Esophagus (tissue), 2 donors: ENCODE data around the gene TAF1D. TPM values are rescaled to one million over a fixed set of nuclear protein-coding genes. Genes with fewer than 3 reads are reported as not detected.

Source experiments
- H3K27ac ChIP-seq, 2 donors: one replicate each; pipeline ENCODE4 v1.5.1; 2013; ENCODE audit warnings: low read depth in 2 of 2, mild to moderate bottlenecking in 2 of 2, inconsistent platforms in 1 of 2, low read length in 1 of 2, moderate library complexity in 1 of 2
- H3K27me3 ChIP-seq, 2 donors: one replicate each; pipeline ENCODE4 v1.6.1; 2013; ENCODE audit warnings: low read length in 2 of 2, control low read depth in 1 of 2, mild to moderate bottlenecking in 1 of 2; ENCODE audit not compliant: insufficient read depth in 2 of 2, control insufficient read depth in 1 of 2
- H3K36me3 ChIP-seq, 2 donors: one replicate each; pipeline ENCODE4 v1.6.1; 2013; ENCODE audit warnings: low read length in 1 of 2; ENCODE audit not compliant: control insufficient read depth in 2 of 2, insufficient read depth in 2 of 2
- H3K4me1 ChIP-seq, 2 donors: one replicate each; pipeline ENCODE4 v1.6.1; 2013; ENCODE audit warnings: low read length in 1 of 2; ENCODE audit not compliant: control insufficient read depth in 2 of 2, insufficient read depth in 2 of 2
- H3K4me3 ChIP-seq, 2 donors: one replicate each; pipeline ENCODE4 v1.5.1; 2013; ENCODE audit warnings: low read length in 2 of 2, mild to moderate bottlenecking in 2 of 2, low read depth in 1 of 2, moderate library complexity in 1 of 2
- H3K9me3 ChIP-seq, 2 donors: one replicate each; pipeline ENCODE4 v1.6.1; 2013; ENCODE audit warnings: mild to moderate bottlenecking in 2 of 2, low read depth in 1 of 2, low read length in 1 of 2, moderate library complexity in 1 of 2; ENCODE audit not compliant: control insufficient read depth in 2 of 2, insufficient read depth in 1 of 2
- WGBS, 2 donors: extraction: QIAGEN DNeasy Blood & Tissue Kit; methylation state at CpG; one replicate each; pipeline ENCODE4 v1.1.7; 2013; 5-methylcytosine and 5-hydroxymethylcytosine counted together
- polyA plus RNA-seq, 2 donors: library from polyadenylated mRNA; stranded (reverse); fragments of 200-250 nt; gene quantifications; one replicate each; pipeline ENCODE4 v1.2.3, GENCODE V29; 2013
- donor health status: healthy with polysubstance abuse.
- donor health status: Bipolar disorder and iron deficiency.

TAF1D gene
- polyA plus RNA-seq, 2 donors, result 70.2 to 156 TPM

DNA sequence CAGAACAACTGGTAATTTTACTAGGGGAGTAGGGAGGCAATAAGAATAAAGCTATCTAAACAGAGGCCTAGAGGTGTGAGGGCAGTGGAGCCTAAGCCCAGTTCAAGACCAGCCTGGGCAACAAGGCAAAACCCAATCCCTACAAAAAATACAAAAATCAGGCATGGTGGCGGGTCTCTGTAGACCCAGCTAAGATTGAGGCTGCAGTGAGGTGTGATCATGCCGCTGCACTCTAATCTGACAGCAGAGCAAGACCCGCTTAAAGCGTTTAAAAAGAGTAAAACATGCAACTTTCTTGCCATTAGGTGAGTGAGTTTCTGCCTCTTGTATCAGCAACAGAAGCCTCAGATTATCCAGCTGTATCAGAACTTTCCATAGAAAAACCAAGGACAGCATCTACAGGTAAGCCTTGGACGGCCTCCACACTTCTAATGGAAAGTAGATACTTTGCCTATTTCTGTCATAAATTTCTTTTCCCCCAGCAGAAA, 12.1 kb downstream of the TAF1D start:
- Histone ChIP-seq H3K9me3 (no peaks in the 10 kb centered on the region), H3K4me3 (no peak overlapping the region), H3K27me3 (no peaks in the 10 kb centered on the region), H3K36me3 (peaks cover 2 to 6% of the 10 kb centered on the region in 2 donors), H3K27ac (no peak overlapping the region), H3K4me1 (no peaks in the 10 kb centered on the region)
- 93 to 94% methylated on average over 5 of the region's 5 CpGs for WGBS, 2 donors

GRCh38 chr11:93728792-93729128, 12.5 kb downstream of the TAF1D start:
- H3K4me1 ChIP-seq, result no peaks in the 10 kb centered on the region
- 94% methylated on average over 2 of the region's 2 CpGs for WGBS, 2 donors
- no peak overlapping the region for H3K27ac ChIP-seq
- H3K9me3 ChIP-seq, result no peaks in the 10 kb centered on the region
- peaks cover 2 to 6% of the 10 kb centered on the region in 2 donors for H3K36me3 ChIP-seq
- H3K4me3 ChIP-seq, result no peak overlapping the region
- H3K27me3 ChIP-seq, result no peaks in the 10 kb centered on the region

DNA sequence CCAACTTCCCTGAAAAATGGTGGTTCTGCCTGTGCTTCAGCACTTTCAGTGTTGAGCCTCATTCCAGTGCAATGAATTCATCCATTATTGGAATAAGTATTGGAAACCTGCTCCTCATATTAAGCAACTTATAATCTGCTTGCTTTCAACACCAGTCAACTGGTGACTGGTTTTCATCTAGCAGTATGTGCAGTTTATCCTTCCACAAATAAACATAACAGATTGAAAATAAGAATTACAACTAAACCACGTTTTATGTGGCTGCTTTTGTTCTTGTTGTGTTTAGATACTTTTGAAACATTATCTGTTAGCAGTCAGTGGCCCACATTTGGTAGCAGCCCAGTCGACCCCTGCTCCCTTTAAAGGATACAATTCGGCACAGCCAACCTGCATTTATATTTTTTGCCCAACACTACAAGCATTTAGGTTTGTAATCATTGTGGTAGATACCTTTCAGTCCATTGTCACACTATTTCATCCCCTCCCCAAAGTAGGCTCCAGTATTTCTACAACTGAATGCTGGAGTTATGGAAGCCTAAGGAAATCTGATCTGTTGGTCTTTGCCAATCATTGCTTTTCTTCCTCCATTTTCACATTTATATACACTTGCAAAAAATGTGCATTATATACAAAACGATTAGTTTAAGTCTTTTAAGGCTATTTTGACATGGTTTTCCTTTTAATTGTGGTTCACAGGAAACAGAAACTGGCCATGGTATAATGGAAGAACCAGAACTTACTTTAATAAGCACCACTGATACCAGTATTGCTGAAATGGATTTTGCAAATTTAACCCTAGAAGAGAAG, 13.1 kb downstream of the TAF1D start:
- no peak overlapping the region for H3K27ac ChIP-seq
- H3K36me3 ChIP-seq, result peaks cover 0 to 3% of the 10 kb centered on the region in 2 donors
- no peak overlapping the region for H3K4me3 ChIP-seq
- H3K9me3 ChIP-seq, result no peaks in the 10 kb centered on the region
- H3K27me3 ChIP-seq, result no peaks in the 10 kb centered on the region
- WGBS, 2 donors, result 47 to 50% methylated on average over 4 of the region's 4 CpGs
- no peaks in the 10 kb centered on the region for H3K4me1 ChIP-seq

DNA sequence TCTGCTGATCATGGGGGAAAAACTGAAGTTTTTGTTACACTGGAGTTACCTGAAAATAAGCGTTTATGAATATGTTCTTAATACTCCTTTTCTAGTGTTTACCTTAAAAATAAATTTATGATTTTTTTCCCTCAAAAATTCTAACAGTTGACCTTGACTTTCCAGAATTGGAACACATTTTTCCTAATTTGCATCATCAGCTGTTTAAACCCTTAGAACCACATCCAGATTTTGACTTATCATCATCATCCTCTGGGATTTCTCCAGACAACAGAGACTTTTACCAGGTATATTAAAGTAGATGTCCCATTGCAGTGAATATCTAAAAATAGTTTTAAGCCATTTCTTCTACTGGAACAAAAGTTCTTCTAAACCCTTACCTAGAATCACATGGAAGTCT, 17.2 kb downstream of the TAF1D start:
- H3K36me3 ChIP-seq, result peaks cover 2% of the 10 kb centered on the region in 2 donors
- H3K4me1 ChIP-seq, result no peaks in the 10 kb centered on the region
- no peak overlapping the region for H3K27ac ChIP-seq
- no peaks in the 10 kb centered on the region for H3K27me3 ChIP-seq
- H3K4me3 ChIP-seq, result no peak overlapping the region
- no peaks in the 10 kb centered on the region for H3K9me3 ChIP-seq
- 96 to 99% methylated on average over 1 of the region's 1 CpG for WGBS, 2 donors

DNA sequence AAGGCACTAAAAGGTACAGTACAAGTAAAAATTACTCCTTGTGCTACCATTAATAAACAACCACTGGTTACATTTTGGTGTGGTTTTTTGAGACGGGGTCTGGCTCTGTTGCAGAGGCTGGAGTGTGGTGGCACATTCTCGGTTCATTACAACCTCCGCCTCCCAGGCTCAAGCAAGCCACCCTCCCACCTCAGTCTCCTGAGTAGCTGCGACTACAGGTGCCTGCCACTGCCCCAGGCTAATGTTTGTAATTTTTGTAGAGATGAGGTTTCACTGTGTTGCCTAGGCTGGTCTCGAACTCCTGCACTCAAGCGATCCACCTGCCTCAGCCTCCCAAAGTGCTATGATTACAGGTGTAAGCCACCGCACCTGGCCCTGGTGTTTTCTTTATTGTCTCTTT, 20.8 kb downstream of the TAF1D start:
- 95 to 100% methylated on average over 7 of the region's 7 CpGs for WGBS, 2 donors

GRCh38 chr11:93719310-93719709, 22.0 kb downstream of the TAF1D start:
- WGBS, 2 donors, result 88 to 97% methylated on average over 4 of the region's 4 CpGs
- Histone ChIP-seq H3K36me3 (peaks cover 11 to 14% of the 10 kb centered on the region in 2 donors), H3K27me3 (no peaks in the 10 kb centered on the region), H3K4me1 (no peaks in the 10 kb centered on the region), H3K4me3 (no peak overlapping the region), H3K27ac (no peak overlapping the region), H3K9me3 (peaks cover 0 to 2% of the 10 kb centered on the region in 2 donors)

More for the DNA sequence above, 20.8 kb downstream of the TAF1D start:
- peaks cover 7 to 8% of the 10 kb centered on the region in 2 donors for H3K36me3 ChIP-seq
- H3K9me3 ChIP-seq, result peaks cover 0 to 1% of the 10 kb centered on the region in 2 donors
- H3K4me3 ChIP-seq, result no peak overlapping the region
- H3K27ac ChIP-seq, result no peak overlapping the region
- H3K27me3 ChIP-seq, result no peaks in the 10 kb centered on the region
- no peaks in the 10 kb centered on the region for H3K4me1 ChIP-seq

GRCh38 chr11:93718057-93718563, 23.2 kb downstream of the TAF1D start:
- H3K9me3 ChIP-seq, result peaks cover 0 to 2% of the 10 kb centered on the region in 2 donors
- H3K27me3 ChIP-seq, result no peaks in the 10 kb centered on the region
- H3K4me3 ChIP-seq, result no peak overlapping the region
- H3K27ac ChIP-seq, result no peak overlapping the region
- H3K36me3 ChIP-seq, result peaks cover 10 to 16% of the 10 kb centered on the region in 2 donors
- WGBS, 2 donors, result 82 to 88% methylated on average over 4 of the region's 4 CpGs
- no peaks in the 10 kb centered on the region for H3K4me1 ChIP-seq

DNA sequence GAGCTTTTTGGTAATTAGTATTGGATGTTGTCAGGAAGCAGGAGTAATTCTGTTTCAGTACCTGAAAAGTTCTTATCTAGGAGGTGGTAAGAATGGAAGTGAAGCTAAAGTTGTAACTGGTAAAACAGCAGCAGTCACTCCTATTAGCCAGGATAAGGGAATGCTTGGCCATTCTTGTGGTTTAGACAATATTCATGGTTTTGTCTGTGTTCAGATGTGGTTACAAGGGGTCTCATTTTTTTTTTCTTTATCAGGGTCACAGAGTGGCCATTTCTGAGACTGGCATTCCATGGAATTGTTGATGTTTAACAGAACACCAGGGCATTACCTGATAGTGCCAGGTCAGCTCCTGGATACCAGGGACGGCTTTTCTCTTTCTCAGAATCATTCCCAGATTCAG, 23.8 kb downstream of the TAF1D start:
- Histone ChIP-seq H3K4me1 (no peaks in the 10 kb centered on the region), H3K27me3 (no peaks in the 10 kb centered on the region), H3K9me3 (peaks cover 0 to 2% of the 10 kb centered on the region in 2 donors), H3K27ac (no peak overlapping the region), H3K36me3 (peaks cover 10 to 16% of the 10 kb centered on the region in 2 donors), H3K4me3 (no peak overlapping the region)
- 95 to 100% methylated on average over 1 of the region's 1 CpG for WGBS, 2 donors

GRCh38 chr11:93715797-93716396, 25.4 kb downstream of the TAF1D start:
- peaks cover 0 to 2% of the 10 kb centered on the region in 2 donors for H3K9me3 ChIP-seq
- no peak overlapping the region for H3K27ac ChIP-seq
- peaks cover 10 to 13% of the 10 kb centered on the region in 2 donors for H3K36me3 ChIP-seq
- no peak overlapping the region for H3K4me3 ChIP-seq
- no peaks in the 10 kb centered on the region for H3K4me1 ChIP-seq
- WGBS, 2 donors, result 93 to 96% methylated on average over 4 of the region's 4 CpGs
- H3K27me3 ChIP-seq, result no peaks in the 10 kb centered on the region
